ENCODE measurements around the gene CREB3L1.

- no peak for TF ChIP-seq CTCF (IDR thresholded peaks at IDR 0.05 in 8 of 11, conservative IDR thresholded peaks at IDR 0.05 in 3 of 11)
- TF ChIP-seq POLR2AphosphoS5 (IDR thresholded peaks at IDR 0.05): no peak
- TF ChIP-seq POLR2A (IDR thresholded peaks at IDR 0.05): no peak
Measured at GRCh38 chr11:46366260-46366659, 88.8 kb downstream of the CREB3L1 start.
